MCF 10A (cell line): ENCODE results near the gene ENO4. TPM values are rescaled to one million over a fixed set of nuclear protein-coding genes. Genes with fewer than 3 reads are reported as not detected.

ENCODE experiments used
- BruUV-seq: library from RNA; stranded (reverse); fragments of 400-500 nt; replicated peaks from 2 replicates; lab custom pipeline; 2021; lab: Mats Ljungman, UMichigan
- CTCF ChIA-PET: fragments of 300-600 bp; sonication (Branson Sonifier 250); formaldehyde crosslinking; extraction: SDS; loops from one replicate; lab custom pipeline; 2021; ENCODE audit warnings: antibody characterized with exemption, inconsistent platforms; lab: Yijun Ruan, JAX
- POLR2A ChIA-PET: fragments of 300-600, 350-650 bp; sonication (Branson Sonifier 250); formaldehyde crosslinking; extraction: SDS; loops from one replicate; lab custom pipeline; 2020; ENCODE audit warnings: antibody characterized with exemption, inconsistent platforms; lab: Yijun Ruan, JAX
- DNase-seq: peaks from one replicate; pipeline ENCODE4 v3.0.0-alpha.2; 2018; ENCODE audit not compliant: unreplicated experiment
- H3K27ac Mint-ChIP-seq: one replicate; pipeline ENCODE4 v1.8.0; 2022; ENCODE audit warnings: mild to moderate bottlenecking, low read depth, mixed read lengths; ENCODE audit not compliant: unreplicated experiment
- H3K27me3 Mint-ChIP-seq: one replicate; pipeline ENCODE4 v1.8.0; 2022; ENCODE audit warnings: mixed read lengths; ENCODE audit not compliant: insufficient read depth, unreplicated experiment
- H3K36me3 Mint-ChIP-seq: one replicate; pipeline ENCODE4 v1.8.0; 2022; ENCODE audit warnings: mild to moderate bottlenecking, moderate library complexity, mixed read lengths; ENCODE audit not compliant: insufficient read depth, unreplicated experiment
- H3K4me1 Mint-ChIP-seq: one replicate; pipeline ENCODE4 v1.8.0; 2022; ENCODE audit warnings: mixed read lengths; ENCODE audit not compliant: insufficient read depth, unreplicated experiment
- H3K4me3 Mint-ChIP-seq: one replicate; pipeline ENCODE4 v1.8.0; 2022; ENCODE audit warnings: mild to moderate bottlenecking, moderate library complexity, mixed read lengths; ENCODE audit not compliant: unreplicated experiment
- H3K9me3 Mint-ChIP-seq: one replicate; pipeline ENCODE4 v1.8.0; 2022; ENCODE audit warnings: mixed read lengths; ENCODE audit not compliant: unreplicated experiment
- intact Hi-C: fragments of 100-400 bp; cut with micrococcal nuclease; formaldehyde crosslinking; loops from 2 replicates; pipeline ENCODE4 v1.14.1; 2022
- total RNA-seq: library from RNA; stranded (reverse); gene quantifications from 2 replicates; pipeline ENCODE4 v1.2.3, GENCODE V29; 2022
- TF ChIP-seq, protein P1 (sequence below): fragments of 200-600 bp; IDR thresholded peaks from one replicate; pipeline ENCODE4 v1.8.0; 2022; ENCODE audit warnings: antibody characterized with exemption, mild to moderate bottlenecking; ENCODE audit not compliant: unreplicated experiment

Gene ENO4
- total RNA-seq, 1 experiment from 2014 or later: not detected

DNA sequence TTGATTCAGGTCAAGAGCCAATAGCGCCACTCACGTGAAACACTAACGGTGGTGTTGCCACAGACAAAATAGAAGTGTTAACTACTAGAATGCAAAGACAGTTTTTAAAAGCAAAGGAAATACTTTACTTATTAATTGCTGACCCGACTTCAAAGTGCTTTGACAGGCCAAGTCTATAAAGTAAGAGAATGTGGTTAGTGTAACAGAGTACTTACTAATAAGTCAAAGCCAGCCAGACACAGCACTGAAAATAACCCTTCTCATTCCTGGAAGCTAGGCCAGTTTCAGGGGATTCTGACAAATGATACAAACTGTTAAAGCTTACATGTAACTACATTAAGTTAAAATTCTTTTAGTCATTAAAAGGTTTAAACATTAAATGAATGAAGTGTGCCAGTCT lies 50.3 kb downstream of the ENO4 start:
- intact Hi-C loops: no loop called here
- no peaks in the 10 kb centered on the region for H3K27me3 Mint-ChIP-seq
- TF ChIP-seq, protein P1, sequence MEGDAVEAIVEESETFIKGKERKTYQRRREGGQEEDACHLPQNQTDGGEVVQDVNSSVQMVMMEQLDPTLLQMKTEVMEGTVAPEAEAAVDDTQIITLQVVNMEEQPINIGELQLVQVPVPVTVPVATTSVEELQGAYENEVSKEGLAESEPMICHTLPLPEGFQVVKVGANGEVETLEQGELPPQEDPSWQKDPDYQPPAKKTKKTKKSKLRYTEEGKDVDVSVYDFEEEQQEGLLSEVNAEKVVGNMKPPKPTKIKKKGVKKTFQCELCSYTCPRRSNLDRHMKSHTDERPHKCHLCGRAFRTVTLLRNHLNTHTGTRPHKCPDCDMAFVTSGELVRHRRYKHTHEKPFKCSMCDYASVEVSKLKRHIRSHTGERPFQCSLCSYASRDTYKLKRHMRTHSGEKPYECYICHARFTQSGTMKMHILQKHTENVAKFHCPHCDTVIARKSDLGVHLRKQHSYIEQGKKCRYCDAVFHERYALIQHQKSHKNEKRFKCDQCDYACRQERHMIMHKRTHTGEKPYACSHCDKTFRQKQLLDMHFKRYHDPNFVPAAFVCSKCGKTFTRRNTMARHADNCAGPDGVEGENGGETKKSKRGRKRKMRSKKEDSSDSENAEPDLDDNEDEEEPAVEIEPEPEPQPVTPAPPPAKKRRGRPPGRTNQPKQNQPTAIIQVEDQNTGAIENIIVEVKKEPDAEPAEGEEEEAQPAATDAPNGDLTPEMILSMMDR: no peak

DNA sequence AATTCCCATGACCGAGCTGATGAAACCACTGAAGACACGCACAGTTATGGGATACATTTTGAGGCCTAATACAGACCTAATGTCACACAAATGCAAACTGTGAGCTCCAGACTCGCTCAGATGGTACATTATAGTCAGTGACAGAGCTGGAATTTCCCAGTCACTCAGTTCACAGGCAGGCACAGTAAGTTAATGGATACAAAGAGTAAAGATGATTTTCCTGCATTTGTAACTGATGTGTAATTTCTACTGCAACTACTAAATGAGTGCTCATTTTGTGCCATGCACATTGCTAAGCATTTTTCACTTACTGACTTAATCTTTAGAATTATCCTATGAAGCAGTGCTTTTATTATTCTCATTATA lies 56.5 kb downstream of the ENO4 start:
- Mint-ChIP-seq H3K4me3 (no peak overlapping the region), H3K36me3 (peaks cover 47% of the 10 kb centered on the region), H3K4me1 (no peaks in the 10 kb centered on the region), H3K27ac (no peak overlapping the region), H3K9me3 (no peaks in the 10 kb centered on the region), H3K27me3 (no peaks in the 10 kb centered on the region)
- intact Hi-C loops: no loop called here
- TF ChIP-seq, protein P1: no peak
- no peak for DNase-seq
- BruUV-seq: no TSS peak
- CTCF ChIA-PET: interaction anchor here (0.6 kb wide), 1 partner anchor 10 kb away, joined by 3 read pairs; no protein-coding TSS in a partner anchor
- POLR2A ChIA-PET: interaction anchor here (0.6 to 1.3 kb wide), 3 partner anchors 11 to 282 kb away, joined by 3 to 4 read pairs (median 3); no protein-coding TSS in a partner anchor

More for the DNA sequence above, 50.3 kb downstream of the ENO4 start:
- CTCF ChIA-PET: interaction anchor here (0.5 kb wide), 1 partner anchor 280 kb away, joined by 3 read pairs; no protein-coding TSS in a partner anchor
- POLR2A ChIA-PET: interaction anchor here (0.8 kb wide), 1 partner anchor 9 kb away, joined by 3 read pairs; no protein-coding TSS in a partner anchor
- no peak for DNase-seq
- H3K9me3 Mint-ChIP-seq: no peaks in the 10 kb centered on the region
- H3K27ac Mint-ChIP-seq: no peak overlapping the region
- no peak overlapping the region for H3K4me3 Mint-ChIP-seq
- no peaks in the 10 kb centered on the region for H3K4me1 Mint-ChIP-seq
- no TSS peak for BruUV-seq
- peaks cover 41% of the 10 kb centered on the region for H3K36me3 Mint-ChIP-seq

DNA sequence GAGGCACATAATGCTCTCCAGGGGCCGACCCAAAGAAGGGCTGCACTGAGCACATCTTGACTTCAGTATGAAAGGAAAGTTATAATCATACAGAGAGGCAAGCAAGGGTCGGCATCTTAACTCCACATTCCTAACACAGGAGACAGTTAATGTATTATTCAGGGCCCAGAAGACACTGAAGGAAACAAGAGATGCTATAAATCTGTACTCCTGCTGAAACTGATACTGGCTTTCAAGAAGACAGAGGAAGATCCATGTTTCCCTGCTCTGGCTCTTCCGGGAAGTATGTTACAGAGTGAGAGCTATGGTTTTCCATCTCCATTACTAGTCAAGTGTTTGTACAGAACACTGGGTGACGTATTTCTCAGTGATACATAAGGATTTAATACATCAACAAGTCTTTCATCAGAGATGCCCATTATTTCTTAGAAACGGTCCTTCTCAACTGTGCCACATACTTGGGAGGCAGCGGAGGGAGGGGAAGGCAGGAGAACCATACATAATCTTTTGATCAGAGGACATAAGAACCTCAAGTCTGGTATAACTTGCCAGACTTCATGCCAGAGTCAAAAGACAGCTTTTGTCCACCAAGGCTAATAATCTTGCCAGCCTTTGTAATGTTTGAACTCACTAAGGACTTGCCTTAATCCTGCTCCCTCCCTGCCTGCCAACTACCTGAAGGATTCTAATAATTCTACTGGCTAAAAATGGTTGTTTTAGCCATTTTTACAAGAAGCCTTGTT lies 58.1 kb downstream of the ENO4 start:
- BruUV-seq: no TSS peak
- Mint-ChIP-seq H3K9me3 (no peaks in the 10 kb centered on the region), H3K27me3 (no peaks in the 10 kb centered on the region), H3K4me3 (no peak overlapping the region), H3K36me3 (peaks cover 54% of the 10 kb centered on the region), H3K27ac (no peak overlapping the region), H3K4me1 (no peaks in the 10 kb centered on the region)
- POLR2A ChIA-PET: no interaction called here
- intact Hi-C loops: no loop called here
- DNase-seq: no peak
- CTCF ChIA-PET: no interaction called here
- TF ChIP-seq, protein P1: no peak

DNA sequence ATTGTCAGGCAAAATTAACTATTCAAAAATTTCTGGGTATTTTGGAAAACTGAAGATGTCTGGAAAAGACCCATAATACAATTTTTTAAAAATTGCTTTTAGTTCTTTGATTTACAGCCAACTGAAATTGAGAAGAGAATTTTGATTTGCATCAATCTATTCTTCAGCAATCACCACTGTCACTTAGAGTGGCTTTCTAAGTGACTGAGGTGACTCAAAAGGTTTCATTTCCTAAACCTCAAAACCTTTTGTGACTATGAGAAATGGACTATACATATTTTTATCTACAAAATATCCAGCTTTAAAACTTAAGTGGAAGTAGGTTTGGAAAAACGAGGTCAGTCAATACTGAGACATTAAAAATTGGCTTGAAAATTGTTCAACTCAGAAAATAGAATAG lies 60.0 kb downstream of the ENO4 start:
- no peak for DNase-seq
- POLR2A ChIA-PET: no interaction called here
- no peak overlapping the region for H3K4me3 Mint-ChIP-seq
- BruUV-seq: no TSS peak
- H3K4me1 Mint-ChIP-seq: no peaks in the 10 kb centered on the region
- intact Hi-C loops: no loop called here
- H3K27me3 Mint-ChIP-seq: no peaks in the 10 kb centered on the region
- H3K9me3 Mint-ChIP-seq: no peaks in the 10 kb centered on the region
- H3K36me3 Mint-ChIP-seq: peaks cover 57% of the 10 kb centered on the region
- no peak overlapping the region for H3K27ac Mint-ChIP-seq
- CTCF ChIA-PET: no interaction called here
- TF ChIP-seq, protein P1: no peak
